ENCODE data around the gene SEZ6L. TPM values are rescaled to one million over a fixed set of nuclear protein-coding genes. Genes with fewer than 3 reads are reported as not detected.

SEZ6L gene
- total and polyA plus RNA-seq, 12 donors, result 0.01 to 2.5 (median 0.28) TPM

GRCh38 chr22:26348810-26349526 is 179.7 kb downstream of the SEZ6L start:
- Histone ChIP-seq H3K27me3 (peaks cover 0 to 11% (median 3%) of the 10 kb centered on the region in 7 donors), H3K27ac (no peak overlapping the region), H3K36me3 (no peaks in the 10 kb centered on the region), H3K9me3 (peaks cover 0 to 19% (median 0%) of the 10 kb centered on the region in 11 donors), H3K4me1 (no peaks in the 10 kb centered on the region), H3K4me3 (no peak overlapping the region)
- 93 to 96% methylated on average over 2 of the region's 2 CpGs for WGBS, 2 donors
- DNase-seq, result no peak
- no peak for ATAC-seq
- intact Hi-C loops (cut with DNase I), result loop anchor here in 1 of 10 donors (10.0 kb wide), 1 partner anchor 874 kb away; no protein-coding TSS in a partner anchor
- TF ChIP-seq CTCF (IDR thresholded peaks at IDR 0.05), result no peak

GRCh38 chr22:26354707-26355106 is 185.4 kb downstream of the SEZ6L start:
- no peak for DNase-seq
- TF ChIP-seq CTCF (IDR thresholded peaks at IDR 0.05), result no peak
- 56 to 57% methylated on average over 20 of the region's 20 CpGs for WGBS, 2 donors
- no peak for ATAC-seq
- Histone ChIP-seq H3K9me3 (no peaks in the 10 kb centered on the region), H3K27me3 (peaks cover 0 to 41% (median 9%) of the 10 kb centered on the region in 7 donors), H3K4me3 (no peak overlapping the region), H3K27ac (no peak overlapping the region), H3K36me3 (no peaks in the 10 kb centered on the region), H3K4me1 (no peaks in the 10 kb centered on the region)
- intact Hi-C loops (cut with DNase I), result no loop called here

- Histone ChIP-seq H3K4me1 (peaks cover 2 to 11% (median 5%) of the 10 kb centered on the region in 9 donors), H3K36me3 (no peaks in the 10 kb centered on the region), H3K4me3 (no peak overlapping the region), H3K9me3 (no peaks in the 10 kb centered on the region), H3K27me3 (peaks cover 0 to 59% (median 18%) of the 10 kb centered on the region in 7 donors), H3K27ac (no peak overlapping the region)
- no peak for TF ChIP-seq CTCF (IDR thresholded peaks at IDR 0.05)
- WGBS, 2 donors, result 49 to 58% methylated on average over 2 of the region's 2 CpGs
- ATAC-seq, result no peak
- DNase-seq, result no peak
- intact Hi-C loops (cut with DNase I), result no loop called here
Measured at GRCh38 chr22:26357281-26357680, 188.0 kb downstream of the SEZ6L start.

GRCh38 chr22:26357813-26358212 is 188.6 kb downstream of the SEZ6L start:
- ATAC-seq (no peak), DNase-seq (no peak)
- WGBS, 2 donors, result 59 to 69% methylated on average over 9 of the region's 9 CpGs
- Histone ChIP-seq H3K9me3 (no peaks in the 10 kb centered on the region), H3K27ac (no peak overlapping the region), H3K4me1 (peaks cover 2 to 11% (median 5%) of the 10 kb centered on the region in 9 donors), H3K27me3 (peaks cover 0 to 65% (median 23%) of the 10 kb centered on the region in 7 donors), H3K36me3 (no peaks in the 10 kb centered on the region), H3K4me3 (no peak overlapping the region)
- TF ChIP-seq CTCF (IDR thresholded peaks at IDR 0.05), result no peak
- intact Hi-C loops (cut with DNase I), result no loop called here

Data from heart right ventricle (tissue), 16 donors.